Coronary artery (tissue), 2 donors: ENCODE measurements around the gene CTNNA2.

Experiments
- DNase-seq: peaks from one replicate; pipeline ENCODE4 v3.0.0-alpha.2; 2017; ENCODE audit warnings: low spot score
- H3K27ac ChIP-seq, 2 donors: fragments of 200-600 bp; sonication (generic); one replicate each; pipeline ENCODE4 v1.5.1; 2016 to 2019
- H3K4me3 ChIP-seq: fragments of 200-600 bp; sonication (generic); 2 replicates; pipeline ENCODE4 v1.5.1; 2016; ENCODE audit warnings: mild to moderate bottlenecking, moderate library complexity
- TF ChIP-seq, protein P1 (sequence below): fragments of 200-600 bp; sonication (generic); IDR thresholded peaks from one replicate; pipeline ENCODE4 v1.5.1; 2019; ENCODE audit warnings: antibody characterized with exemption

CTNNA2 gene

GRCh38 chr2:79831961-79832360, 319.1 kb downstream of the CTNNA2 start:
- H3K4me3 ChIP-seq = no peak overlapping the region
- TF ChIP-seq, protein P1, sequence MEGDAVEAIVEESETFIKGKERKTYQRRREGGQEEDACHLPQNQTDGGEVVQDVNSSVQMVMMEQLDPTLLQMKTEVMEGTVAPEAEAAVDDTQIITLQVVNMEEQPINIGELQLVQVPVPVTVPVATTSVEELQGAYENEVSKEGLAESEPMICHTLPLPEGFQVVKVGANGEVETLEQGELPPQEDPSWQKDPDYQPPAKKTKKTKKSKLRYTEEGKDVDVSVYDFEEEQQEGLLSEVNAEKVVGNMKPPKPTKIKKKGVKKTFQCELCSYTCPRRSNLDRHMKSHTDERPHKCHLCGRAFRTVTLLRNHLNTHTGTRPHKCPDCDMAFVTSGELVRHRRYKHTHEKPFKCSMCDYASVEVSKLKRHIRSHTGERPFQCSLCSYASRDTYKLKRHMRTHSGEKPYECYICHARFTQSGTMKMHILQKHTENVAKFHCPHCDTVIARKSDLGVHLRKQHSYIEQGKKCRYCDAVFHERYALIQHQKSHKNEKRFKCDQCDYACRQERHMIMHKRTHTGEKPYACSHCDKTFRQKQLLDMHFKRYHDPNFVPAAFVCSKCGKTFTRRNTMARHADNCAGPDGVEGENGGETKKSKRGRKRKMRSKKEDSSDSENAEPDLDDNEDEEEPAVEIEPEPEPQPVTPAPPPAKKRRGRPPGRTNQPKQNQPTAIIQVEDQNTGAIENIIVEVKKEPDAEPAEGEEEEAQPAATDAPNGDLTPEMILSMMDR = no peak
- H3K27ac ChIP-seq = no peak overlapping the region
- DNase-seq = no peak

GRCh38 chr2:79832511-79833234, 319.8 kb downstream of the CTNNA2 start:
- DNase-seq = no peak
- no peak overlapping the region for H3K27ac ChIP-seq
- H3K4me3 ChIP-seq = no peak overlapping the region
- TF ChIP-seq, protein P1 = no peak

DNA sequence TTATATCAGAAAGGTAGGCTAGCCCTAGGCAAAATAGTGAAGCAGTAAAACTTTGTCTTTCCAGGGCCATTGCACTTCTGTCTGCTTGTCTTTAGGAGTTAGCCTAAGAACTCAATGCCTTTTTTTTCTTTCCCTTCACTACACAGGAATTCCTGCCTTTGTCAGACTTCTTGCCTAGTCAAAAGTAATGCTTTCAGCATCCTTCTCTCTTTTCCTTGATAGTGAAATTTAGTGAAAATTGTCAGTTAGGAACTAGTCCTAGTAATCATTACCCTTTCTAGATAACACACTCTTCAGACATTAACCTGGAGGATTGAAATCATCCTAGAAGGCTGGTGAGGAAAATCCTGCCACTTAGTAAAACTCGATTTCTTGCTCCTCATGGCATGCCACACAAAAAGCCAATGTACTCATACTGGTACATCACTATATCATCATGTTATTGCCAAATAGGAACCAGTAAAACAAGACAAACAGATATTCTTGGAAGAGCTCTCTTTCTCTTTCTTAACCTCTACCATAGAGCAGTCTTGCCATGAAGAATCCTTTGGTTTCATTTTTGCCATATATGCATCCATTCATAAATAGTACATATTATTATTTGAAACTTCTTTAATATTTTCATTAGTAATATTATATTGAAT, 320.5 kb downstream of the CTNNA2 start:
- TF ChIP-seq, protein P1 = no peak
- no peak for DNase-seq
- Histone ChIP-seq H3K27ac (no peak overlapping the region), H3K4me3 (no peak overlapping the region)

DNA sequence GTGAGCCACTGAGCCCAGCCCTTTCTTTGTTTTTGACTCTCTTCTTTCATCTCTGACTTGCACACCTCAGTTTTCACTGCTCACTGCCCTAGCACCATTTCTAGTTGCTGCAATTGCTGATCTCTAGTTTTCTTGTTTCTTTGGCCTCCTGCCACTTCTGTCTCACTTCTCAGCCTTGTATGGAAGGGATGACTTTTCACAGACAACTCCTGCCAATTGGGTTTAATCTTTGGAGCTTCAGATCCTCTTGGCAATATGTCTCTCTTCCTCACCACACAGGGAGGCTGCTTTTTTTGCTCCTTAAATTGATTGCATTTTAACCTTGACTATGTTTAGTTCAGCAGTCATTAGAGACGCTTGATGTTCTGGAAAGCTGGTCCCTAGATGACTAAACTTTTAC, 323.1 kb downstream of the CTNNA2 start:
- Histone ChIP-seq H3K4me3 (no peak overlapping the region), H3K27ac (no peak overlapping the region)
- TF ChIP-seq, protein P1 = no peak
- DNase-seq = no peak

DNA sequence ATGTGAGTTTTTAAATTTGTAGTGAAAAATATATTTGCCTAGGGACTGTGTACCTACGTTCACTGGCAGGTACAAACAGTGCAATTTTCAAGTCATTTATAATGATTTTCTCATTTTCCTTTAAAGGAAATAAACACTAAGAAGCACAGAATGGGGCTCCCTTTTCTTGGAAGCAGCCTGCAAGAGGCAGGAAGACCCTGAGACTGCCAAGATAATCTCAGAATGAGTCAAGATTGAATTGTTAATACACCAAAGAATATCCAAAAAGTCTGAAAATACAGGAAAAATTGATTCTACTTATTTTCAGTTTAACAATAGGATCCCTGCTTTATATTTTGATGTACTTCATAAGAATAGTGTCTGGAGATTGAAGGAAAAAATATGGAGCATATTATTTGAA, 331.2 kb downstream of the CTNNA2 start:
- TF ChIP-seq, protein P1 = no peak
- no peak for DNase-seq
- Histone ChIP-seq H3K4me3 (no peak overlapping the region), H3K27ac (no peak overlapping the region)

- DNase-seq = no peak
Observed at GRCh38 chr2:79846878-79847277, 334.0 kb downstream of the CTNNA2 start.

More at GRCh38 chr2:79846878-79847277, 334.0 kb downstream of the CTNNA2 start:
- TF ChIP-seq, protein P1 = no peak
- Histone ChIP-seq H3K27ac (no peak overlapping the region), H3K4me3 (no peak overlapping the region)
